ENCODE measurements around the gene SLC6A12. TPM values are rescaled to one million over a fixed set of nuclear protein-coding genes. Genes with fewer than 3 reads are reported as not detected.

Gene SLC6A12
- polyA plus RNA-seq, 1 of the 3 experiments (the other 2 are of a cell fraction) = 0.02 TPM

DNA sequence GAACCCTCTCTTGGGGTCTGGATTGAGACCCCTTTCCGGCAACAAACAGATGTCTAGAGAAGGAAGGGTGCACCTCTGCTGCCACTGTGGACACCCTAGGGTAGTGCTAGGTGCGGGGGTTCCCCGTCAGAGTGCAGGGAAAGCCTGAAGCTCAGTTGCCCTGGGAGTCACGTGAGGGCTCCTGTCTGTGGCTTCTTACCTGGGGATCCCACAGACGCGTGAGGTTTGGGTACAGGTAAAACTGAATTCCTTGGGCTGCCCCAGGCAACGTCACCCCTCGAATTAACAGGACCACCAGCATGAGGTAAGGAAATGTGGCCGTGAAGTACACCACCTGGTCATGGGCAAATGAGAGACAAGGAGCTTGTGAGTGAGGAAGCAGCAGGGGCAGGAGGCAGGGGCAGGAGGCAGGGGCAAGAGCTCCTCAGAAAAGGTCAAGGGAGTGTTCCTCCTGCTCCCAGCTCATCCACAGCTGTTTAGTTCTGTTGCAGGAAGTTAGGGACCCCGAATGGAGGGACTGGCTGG is 21.0 kb upstream of the SLC6A12 start:
- Histone ChIP-seq H3K27me3 (ENCODE audit: insufficient read depth) (no peaks in the 10 kb centered on the region; the same call in 1 of the 2 replicates), H3K9me3 (no peaks in the 10 kb centered on the region), H3K9me2 (no peaks in the 10 kb centered on the region), H3K27ac (ENCODE audit: low read depth in 2 of 2, low read length in 1 of 2) (no peak overlapping the region), H3K79me2 (ENCODE audit: insufficient read depth) (no peaks in the 10 kb centered on the region), H3K9ac (no peak overlapping the region), H3K4me2 (no peak overlapping the region), H3K36me3 (replicated peaks in 1 of 2; ENCODE audit: control insufficient read depth in 1 of 2, insufficient read depth in 2 of 2, low read length in 1 of 2) (no peaks in the 10 kb centered on the region), H3F3A (replicated peaks; ENCODE audit: insufficient read depth) (no peaks in the 10 kb centered on the region), H3K4me3 (ENCODE audit: low read depth in 2 of 2, low read length in 1 of 2) (no peak overlapping the region), H4K20me1 (ENCODE audit: insufficient read depth) (no peaks in the 10 kb centered on the region), H3K4me1 (ENCODE audit: control insufficient read depth in 1 of 2, insufficient read depth in 2 of 2, low read depth in 1 of 2, low read length in 1 of 2) (no peaks in the 10 kb centered on the region; a peak in 1 of 4 replicates), H2AFZ (ENCODE audit: low read depth) (no peak overlapping the region)
- TF ChIP-seq GATA2 (CRISPR knock-in tag; IDR thresholded peaks at IDR 0.05) = no peak
- TF ChIP-seq NFIC (IDR thresholded peaks at IDR 0.05; ENCODE audit: borderline replicate concordance) = no peak
- no peak for TF ChIP-seq NRF1 (IDR thresholded peaks at IDR 0.05; ENCODE audit: low read depth, low read length)
- no peak for TF ChIP-seq FOXM1 (IDR thresholded peaks at IDR 0.05; ENCODE audit: low read depth)
- no peak for TF ChIP-seq CTCF (IDR thresholded peaks at IDR 0.05)
- no peak for TF ChIP-seq TCF12 (IDR thresholded peaks at IDR 0.05)
- TF ChIP-seq MXI1 (IDR thresholded peaks at IDR 0.05; ENCODE audit: low read depth, low read length) = no peak
- no peak for TF ChIP-seq RAD21 (IDR thresholded peaks at IDR 0.05; ENCODE audit: low read length)
- no peak for TF ChIP-seq SMC3 (IDR thresholded peaks at IDR 0.05; ENCODE audit: low read depth, low read length)
- TF ChIP-seq REST (IDR thresholded peaks at IDR 0.05; ENCODE audit: low read depth, low read length) = no peak
- TF ChIP-seq USF1 (IDR thresholded peaks at IDR 0.05; ENCODE audit: borderline replicate concordance, low read depth) = no peak
- ChIA-PET CTCF (interaction anchor here (1.6 to 2.4 kb wide), 2 partner anchors 10 to 16 kb away, joined by 5 to 13 read pairs; no protein-coding TSS in a partner anchor), POLR2A (no interaction called here)
- WGBS (ENCODE audit: low lambda C conversion rate) = 55% methylated on average over 7 of the region's 10 CpGs
- no peak for DNase-seq

DNA sequence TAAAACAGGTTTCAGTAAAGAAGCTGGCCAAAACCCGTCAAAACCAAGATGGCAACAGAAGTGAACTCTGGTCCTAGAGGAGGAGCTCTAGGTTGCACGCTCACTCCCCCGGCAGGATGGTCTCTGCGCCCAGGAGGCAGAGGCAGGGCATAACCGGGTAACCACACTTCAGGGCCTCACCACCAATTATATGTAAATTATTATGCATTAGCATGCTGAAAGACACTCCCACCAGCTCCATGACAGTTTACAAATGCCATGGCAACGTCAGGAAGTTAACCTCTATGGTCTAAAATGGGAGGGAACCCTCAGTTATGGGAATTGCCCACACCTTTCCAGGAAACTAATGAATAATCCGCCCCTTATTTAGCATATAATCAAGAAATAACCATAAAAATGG is 20.1 kb upstream of the SLC6A12 start:
- no peak for DNase-seq
- ChIA-PET CTCF (interaction anchor here (1.6 to 2.4 kb wide), 2 partner anchors 9 to 15 kb away, joined by 5 to 13 read pairs; no protein-coding TSS in a partner anchor), POLR2A (no interaction called here)
- no peak overlapping the region for H3K4me3 ChIP-seq (ENCODE audit: low read depth in 2 of 2, low read length in 1 of 2)
- H3K4me1 ChIP-seq (ENCODE audit: control insufficient read depth in 1 of 2, insufficient read depth in 2 of 2, low read depth in 1 of 2, low read length in 1 of 2) = no peaks in the 10 kb centered on the region; a peak in 1 of 4 replicates
- no peaks in the 10 kb centered on the region for H3K9me2 ChIP-seq
- H3F3A ChIP-seq (replicated peaks; ENCODE audit: insufficient read depth) = no peaks in the 10 kb centered on the region
- no peaks in the 10 kb centered on the region for H4K20me1 ChIP-seq (ENCODE audit: insufficient read depth)
- no peak overlapping the region for H3K4me2 ChIP-seq
- no peak overlapping the region for H3K9ac ChIP-seq
- H3K79me2 ChIP-seq (ENCODE audit: insufficient read depth) = no peaks in the 10 kb centered on the region
- WGBS (ENCODE audit: low lambda C conversion rate) = 41% methylated on average over 5 of the region's 7 CpGs
- no peak overlapping the region for H3K27ac ChIP-seq (ENCODE audit: low read depth in 2 of 2, low read length in 1 of 2)
- H3K27me3 ChIP-seq (ENCODE audit: insufficient read depth) = no peaks in the 10 kb centered on the region; the same call in 1 of the 2 replicates
- no peaks in the 10 kb centered on the region for H3K9me3 ChIP-seq
- H2AFZ ChIP-seq (ENCODE audit: low read depth) = no peak overlapping the region
- H3K36me3 ChIP-seq (replicated peaks in 1 of 2; ENCODE audit: control insufficient read depth in 1 of 2, insufficient read depth in 2 of 2, low read length in 1 of 2) = no peaks in the 10 kb centered on the region
- TF ChIP-seq, protein P1, sequence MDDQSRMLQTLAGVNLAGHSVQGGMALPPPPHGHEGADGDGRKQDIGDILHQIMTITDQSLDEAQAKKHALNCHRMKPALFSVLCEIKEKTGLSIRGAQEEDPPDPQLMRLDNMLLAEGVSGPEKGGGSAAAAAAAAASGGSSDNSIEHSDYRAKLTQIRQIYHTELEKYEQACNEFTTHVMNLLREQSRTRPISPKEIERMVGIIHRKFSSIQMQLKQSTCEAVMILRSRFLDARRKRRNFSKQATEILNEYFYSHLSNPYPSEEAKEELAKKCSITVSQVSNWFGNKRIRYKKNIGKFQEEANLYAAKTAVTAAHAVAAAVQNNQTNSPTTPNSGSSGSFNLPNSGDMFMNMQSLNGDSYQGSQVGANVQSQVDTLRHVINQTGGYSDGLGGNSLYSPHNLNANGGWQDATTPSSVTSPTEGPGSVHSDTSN (IDR thresholded peaks at IDR 0.05) = no peak
- TF ChIP-seq YY1 (IDR thresholded peaks at IDR 0.05; ENCODE audit: low read depth) = no peak
- no peak for TF ChIP-seq SMC3 (IDR thresholded peaks at IDR 0.05; ENCODE audit: low read depth, low read length)
- no peak for TF ChIP-seq MEF2A (IDR thresholded peaks at IDR 0.05; ENCODE audit: borderline replicate concordance, low read depth)
- no peak for TF ChIP-seq USF1 (IDR thresholded peaks at IDR 0.05; ENCODE audit: borderline replicate concordance, low read depth)
- TF ChIP-seq REST (IDR thresholded peaks at IDR 0.05; ENCODE audit: low read depth, low read length) = no peak
- no peak for TF ChIP-seq EZH2phosphoT487 (IDR thresholded peaks at IDR 0.05; ENCODE audit: borderline replicate concordance, low read depth)
